Measurements from ENCODE around the gene ZNF681. TPM values are rescaled to one million over a fixed set of nuclear protein-coding genes. Genes with fewer than 3 reads are reported as not detected.

ZNF681 gene
- total and polyA plus RNA-seq, 12 donors, result 0.29 to 0.89 (median 0.56) TPM

GRCh38 chr19:23769691-23770468 lies 11.2 kb upstream of the ZNF681 start:
- 94 to 100% methylated on average over 3 of the region's 3 CpGs for WGBS, 2 donors

GRCh38 chr19:23766951-23767350 lies 8.3 kb upstream of the ZNF681 start:
- no peak for DNase-seq
- Histone ChIP-seq H3K9me3 (no peaks in the 10 kb centered on the region), H3K4me1 (peaks cover 0 to 18% (median 11%) of the 10 kb centered on the region in 9 donors), H3K27ac (no peak overlapping the region), H3K27me3 (no peaks in the 10 kb centered on the region), H3K36me3 (peaks cover 0 to 3% (median 0%) of the 10 kb centered on the region in 9 donors), H3K4me3 (no peak overlapping the region)
- intact Hi-C loops (cut with DNase I), result loop anchor here in 1 of 10 donors (10.0 kb wide), 1 partner anchor 268 kb away; no protein-coding TSS in a partner anchor
- no peak for TF ChIP-seq CTCF (IDR thresholded peaks at IDR 0.05)
- no peak for ATAC-seq
- WGBS, 2 donors, result 90% methylated on average over 13 of the region's 13 CpGs

More at GRCh38 chr19:23769691-23770468, 11.2 kb upstream of the ZNF681 start:
- H3K4me1 ChIP-seq, result no peaks in the 10 kb centered on the region
- intact Hi-C loops (cut with DNase I), result loop anchor here in 1 of 10 donors (10.0 kb wide), 1 partner anchor 265 kb away; no protein-coding TSS in a partner anchor
- peaks cover 0 to 6% (median 0%) of the 10 kb centered on the region in 9 donors for H3K36me3 ChIP-seq
- H3K27me3 ChIP-seq, result no peaks in the 10 kb centered on the region
- no peak for TF ChIP-seq CTCF (IDR thresholded peaks at IDR 0.05)
- no peaks in the 10 kb centered on the region for H3K9me3 ChIP-seq
- H3K4me3 ChIP-seq, result no peak overlapping the region
- no peak for ATAC-seq
- no peak for DNase-seq
- no peak overlapping the region for H3K27ac ChIP-seq

- no peak for ATAC-seq
- Histone ChIP-seq H3K27me3 (no peaks in the 10 kb centered on the region), H3K36me3 (peaks cover 0 to 3% (median 0%) of the 10 kb centered on the region in 9 donors), H3K27ac (no peak overlapping the region), H3K9me3 (no peaks in the 10 kb centered on the region), H3K4me3 (no peak overlapping the region), H3K4me1 (peaks cover 0 to 18% (median 11%) of the 10 kb centered on the region in 9 donors)
- intact Hi-C loops (cut with DNase I), result loop anchor here in 2 of 10 donors (5.0 to 10.0 kb wide), 2 partner anchors 77 to 270 kb away; partner anchors contain the start of gene ZNF675 (in 1 of the 2)
- no peak for TF ChIP-seq CTCF (IDR thresholded peaks at IDR 0.05)
- WGBS, 2 donors, result 79 to 80% methylated on average over 3 of the region's 3 CpGs
- DNase-seq, result no peak
Observed at GRCh38 chr19:23764781-23765180, 6.1 kb upstream of the ZNF681 start.

- Histone ChIP-seq H3K4me1 (peaks cover 0 to 23% (median 11%) of the 10 kb centered on the region in 9 donors), H3K27ac (peak overlapping the region in 8 of 10 donors; percentile 10 to 71 (median 50)), H3K9me3 (no peaks in the 10 kb centered on the region), H3K27me3 (no peaks in the 10 kb centered on the region), H3K36me3 (peaks cover 0 to 3% (median 0%) of the 10 kb centered on the region in 9 donors), H3K4me3 (peak overlapping the region; percentile 65 to 90 (median 78))
- intact Hi-C loops (cut with DNase I), result loop anchor here in 3 of 10 donors (2.0 to 10.0 kb wide), 3 partner anchors 76 to 272 kb away; partner anchors contain the start of gene ZNF675 (in 2 of the 3)
- peak; percentile 82 to 87 for DNase-seq
- no peak for TF ChIP-seq CTCF (IDR thresholded peaks at IDR 0.05)
- WGBS, 2 donors, result 1 to 6% methylated on average over 51 of the region's 51 CpGs
- ATAC-seq, result peak; percentile 90 to 94 (median 91)
Observed at GRCh38 chr19:23762884-23763711, 4.4 kb upstream of the ZNF681 start.

Measured in heart right ventricle (tissue), 16 donors.